Immature natural killer cell (primary cell): ENCODE measurements around the gene PACS1. TPM values are rescaled to one million over a fixed set of nuclear protein-coding genes. Genes with fewer than 3 reads are reported as not detected.
"Not testable (repeated sequence)": the region's sequence is repeated elsewhere in the genome, so short reads cannot be mapped to it uniquely, and the experiment has no call there.

Experiments
- DNase-seq, 3 donors: peaks; one replicate each; pipeline ENCODE4 v3.0.0; 2022; ENCODE audit warnings: mixed read lengths in 1 of 3
- H3K27ac Mint-ChIP-seq, 6 donors: one replicate each; pipeline ENCODE4 v1.8.0; 2020; ENCODE audit warnings: mixed read lengths in 6 of 6, mild to moderate bottlenecking in 5 of 6, inconsistent platforms in 4 of 6, moderate library complexity in 3 of 6
- H3K27me3 Mint-ChIP-seq, 3 donors: one replicate each; pipeline ENCODE4 v1.8.0; 2020 to 2021; ENCODE audit warnings: low read depth in 3 of 3, mild to moderate bottlenecking in 3 of 3, mixed read lengths in 3 of 3, moderate library complexity in 3 of 3, inconsistent platforms in 1 of 3
- H3K36me3 Mint-ChIP-seq, 3 donors: one replicate each; pipeline ENCODE4 v1.8.0; 2020; ENCODE audit warnings: mixed read lengths in 3 of 3, inconsistent platforms in 2 of 3, mild to moderate bottlenecking in 2 of 3
- H3K4me1 Mint-ChIP-seq, 2 donors: one replicate each; pipeline ENCODE4 v1.8.0; 2020; ENCODE audit warnings: inconsistent platforms in 2 of 2, mild to moderate bottlenecking in 2 of 2, mixed read lengths in 2 of 2, moderate library complexity in 1 of 2
- H3K4me3 Mint-ChIP-seq, 5 donors: one replicate each; pipeline ENCODE4 v1.8.0; 2020; ENCODE audit warnings: mild to moderate bottlenecking in 5 of 5, mixed read lengths in 5 of 5, inconsistent platforms in 3 of 5, moderate library complexity in 3 of 5
- H3K9me3 Mint-ChIP-seq, 6 donors: one replicate each; pipeline ENCODE4 v1.8.0; 2020; ENCODE audit warnings: mild to moderate bottlenecking in 6 of 6, mixed read lengths in 6 of 6, inconsistent platforms in 4 of 6, moderate library complexity in 3 of 6
- polyA plus RNA-seq, 3 donors: library from polyadenylated mRNA; unstranded; fragments of 300-500 nt; fragmentation: Illumina TruSeq; gene quantifications; one replicate each; pipeline ENCODE4 v1.2.3, GENCODE V29; 2021

The PACS1 gene
- polyA plus RNA-seq, 3 donors from 2014 or later, result 10.0 to 72.3 (median 23.9) TPM

DNA sequence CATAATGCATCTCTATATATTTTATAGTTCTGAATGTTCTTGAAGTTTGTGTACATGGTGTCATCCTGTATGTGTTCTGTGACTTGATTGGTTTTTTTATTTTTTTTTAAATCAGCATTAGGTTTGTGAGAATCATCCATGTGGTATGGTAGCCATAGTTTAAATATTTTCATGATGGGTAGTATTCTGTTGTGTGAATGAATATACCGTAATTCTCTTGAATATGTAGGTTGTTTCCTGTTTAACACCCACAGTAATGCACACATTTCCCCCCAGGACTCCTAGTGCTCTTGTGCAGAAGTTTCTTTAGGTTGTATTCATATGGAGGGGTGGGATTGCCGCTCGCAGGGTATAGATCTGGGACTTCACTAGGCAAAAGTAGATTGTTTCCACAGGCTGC, 2.0 kb downstream of the PACS1 start:
- H3K27ac Mint-ChIP-seq, result peak overlapping the region; percentile 85 to 95 (median 90)
- H3K4me3 Mint-ChIP-seq, result peak overlapping the region; percentile 90 to 95 (median 93)
- peaks cover 4 to 12% (median 6%) of the 10 kb centered on the region in 3 donors for H3K36me3 Mint-ChIP-seq
- peaks cover 52 to 65% of the 10 kb centered on the region in 2 donors for H3K4me1 Mint-ChIP-seq
- H3K9me3 Mint-ChIP-seq, result no peaks in the 10 kb centered on the region
- no peak for DNase-seq
- H3K27me3 Mint-ChIP-seq, result peaks cover 7 to 22% (median 7%) of the 10 kb centered on the region in 3 donors

DNA sequence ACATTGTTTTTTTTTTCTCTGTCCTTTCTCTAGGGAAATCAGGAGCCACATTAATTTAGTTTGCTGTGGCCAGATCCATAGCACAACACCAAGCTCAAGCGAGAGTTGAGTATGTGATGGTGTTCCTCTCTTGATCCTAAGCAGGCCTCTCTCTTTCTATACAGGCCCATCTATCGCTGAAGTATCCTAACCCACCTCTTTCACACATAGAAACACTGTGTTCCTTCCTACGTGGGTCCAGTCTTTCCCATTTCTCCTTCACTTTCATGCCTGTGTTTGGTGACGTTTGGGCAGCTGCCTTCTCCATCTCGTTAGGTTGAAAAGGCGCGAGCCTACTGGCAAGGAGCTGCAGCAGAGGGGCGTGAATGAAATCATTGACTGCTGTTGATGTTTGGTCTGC, 2.4 kb downstream of the PACS1 start:
- Mint-ChIP-seq H3K4me3 (peak overlapping the region; percentile 90 to 95 (median 93)), H3K4me1 (peaks cover 50 to 68% of the 10 kb centered on the region in 2 donors), H3K36me3 (peaks cover 4 to 7% (median 6%) of the 10 kb centered on the region in 3 donors), H3K27ac (peak overlapping the region; percentile 85 to 95 (median 90)), H3K9me3 (no peaks in the 10 kb centered on the region), H3K27me3 (peaks cover 7 to 22% (median 7%) of the 10 kb centered on the region in 3 donors)
- DNase-seq, result no peak

DNA sequence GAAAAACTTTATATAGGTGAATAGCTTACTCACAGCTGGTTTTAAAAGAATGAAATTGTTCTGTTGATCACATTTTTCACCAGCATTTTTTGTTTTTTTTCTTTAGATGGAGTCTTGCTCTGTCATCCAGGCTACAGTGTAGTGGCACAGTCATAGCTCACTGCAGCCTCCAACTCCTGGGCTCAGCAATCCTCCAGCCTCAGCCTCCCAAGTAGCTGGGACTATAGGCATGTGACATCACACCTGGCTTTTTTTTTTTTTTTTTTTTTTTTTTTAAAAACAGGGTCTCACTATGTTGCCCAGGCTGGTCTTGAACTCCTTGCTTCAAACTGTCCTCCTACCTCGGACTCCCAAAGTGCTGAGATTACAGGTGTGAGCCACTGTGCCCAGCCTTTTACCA, 3.6 kb downstream of the PACS1 start:
- Mint-ChIP-seq H3K36me3 (peaks cover 12 to 15% (median 13%) of the 10 kb centered on the region in 3 donors), H3K27me3 (peaks cover 6 to 18% (median 7%) of the 10 kb centered on the region in 3 donors), H3K27ac (peak overlapping the region in 5 of 6 donors; percentile 28 to 95 (median 63)), H3K4me1 (peaks cover 48 to 69% of the 10 kb centered on the region in 2 donors), H3K4me3 (no peak overlapping the region), H3K9me3 (no peaks in the 10 kb centered on the region)
- DNase-seq, result no peak

DNA sequence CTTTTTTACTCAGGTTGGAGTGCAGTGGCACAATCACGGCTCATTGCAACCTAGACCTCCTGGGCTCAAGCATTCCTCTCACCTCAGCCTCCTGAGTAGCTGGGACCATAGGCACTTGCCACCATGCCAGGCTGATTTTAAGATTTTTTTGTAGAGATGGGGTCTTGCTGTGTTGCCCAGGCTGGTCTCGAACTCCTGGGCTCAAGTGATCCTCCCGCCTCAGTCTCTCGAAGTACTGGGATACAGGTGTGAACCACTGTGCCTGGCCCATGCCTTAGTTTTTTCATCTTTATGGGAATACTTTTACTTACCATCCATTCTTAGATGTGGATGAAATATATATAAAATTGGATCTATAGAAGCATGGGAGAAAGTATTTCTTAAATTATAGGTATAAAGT, 5.2 kb downstream of the PACS1 start:
- Mint-ChIP-seq H3K9me3 (no peaks in the 10 kb centered on the region), H3K27ac (no peak overlapping the region), H3K27me3 (peaks cover 3 to 9% (median 6%) of the 10 kb centered on the region in 3 donors), H3K36me3 (peaks cover 12 to 22% (median 13%) of the 10 kb centered on the region in 3 donors), H3K4me3 (no peak overlapping the region), H3K4me1 (peaks cover 55 to 74% of the 10 kb centered on the region in 2 donors)
- DNase-seq, result no peak

DNA sequence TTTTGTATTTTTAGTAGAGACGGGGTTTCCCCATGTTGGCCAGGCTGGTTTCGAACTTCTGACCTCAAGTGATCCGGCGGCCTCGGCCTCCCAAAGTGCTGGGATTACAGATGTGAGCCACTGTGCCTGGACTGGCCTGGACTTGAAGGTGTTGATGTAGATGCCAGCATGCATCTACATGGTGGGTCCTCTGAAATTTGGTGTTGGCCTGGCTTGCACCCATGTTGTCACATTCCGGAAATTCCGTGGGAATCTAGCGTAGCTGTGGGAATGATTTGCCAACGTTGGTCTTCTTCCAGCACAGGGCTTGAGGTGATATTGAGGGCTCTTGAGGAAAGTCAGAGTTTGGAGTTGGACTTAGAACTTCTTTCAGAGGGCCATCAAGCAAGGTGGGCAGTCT, 6.5 kb downstream of the PACS1 start:
- Mint-ChIP-seq H3K27ac (peak overlapping the region in 2 of 6 donors; percentile 14 to 17), H3K27me3 (peaks cover 0 to 3% (median 2%) of the 10 kb centered on the region in 3 donors), H3K4me1 (peaks cover 61 to 80% of the 10 kb centered on the region in 2 donors), H3K36me3 (peaks cover 12 to 22% (median 13%) of the 10 kb centered on the region in 3 donors), H3K4me3 (no peak overlapping the region), H3K9me3 (no peaks in the 10 kb centered on the region)
- no peak for DNase-seq

DNA sequence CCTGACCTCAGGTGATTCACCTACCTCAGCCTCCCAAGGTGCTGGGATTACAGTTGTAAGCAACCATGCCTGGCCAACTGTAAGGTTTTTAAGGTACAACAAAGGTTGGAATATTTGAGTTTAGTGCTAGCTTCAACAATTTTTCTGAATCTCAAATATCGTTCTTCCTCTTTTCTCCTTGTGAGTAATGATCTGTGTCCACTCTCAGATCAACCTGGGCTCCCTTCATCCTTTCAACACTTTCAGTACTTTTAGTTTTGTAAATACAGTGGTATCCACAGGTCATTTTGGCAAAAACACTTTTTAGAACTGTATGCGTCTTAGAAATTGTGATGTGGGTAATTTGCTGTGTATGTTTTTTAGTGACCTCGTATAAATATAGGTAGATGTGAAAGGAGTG, 7.9 kb downstream of the PACS1 start:
- peaks cover 58 to 78% of the 10 kb centered on the region in 2 donors for H3K4me1 Mint-ChIP-seq
- no peak overlapping the region for H3K4me3 Mint-ChIP-seq
- H3K9me3 Mint-ChIP-seq, result no peaks in the 10 kb centered on the region
- H3K27ac Mint-ChIP-seq, result peak overlapping the region in 4 of 6 donors; percentile 18 to 99 (median 90)
- no peak for DNase-seq
- peaks cover 12 to 22% (median 13%) of the 10 kb centered on the region in 3 donors for H3K36me3 Mint-ChIP-seq
- no peaks in the 10 kb centered on the region for H3K27me3 Mint-ChIP-seq

DNA sequence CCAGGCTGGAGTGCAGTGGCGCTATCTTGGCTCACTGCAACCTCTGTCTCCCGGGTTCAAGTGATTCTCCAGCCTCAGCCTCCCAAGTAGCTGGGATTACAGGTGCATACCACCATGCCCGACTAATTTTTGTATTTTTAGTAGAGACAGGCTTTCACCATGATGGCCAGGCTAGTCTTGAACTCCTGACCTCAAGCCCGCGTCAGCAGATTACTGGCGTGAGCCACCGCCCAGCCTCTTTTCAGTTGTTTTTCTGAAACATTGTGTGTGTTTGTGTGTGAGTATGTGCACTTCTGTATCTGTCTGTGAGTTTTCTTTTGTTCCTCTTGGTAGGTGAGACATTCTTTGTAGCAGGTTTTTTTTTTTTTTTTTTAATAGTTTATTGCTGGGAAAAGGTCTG, 8.9 kb downstream of the PACS1 start:
- peak overlapping the region; percentile 64 to 99 (median 84) for H3K27ac Mint-ChIP-seq
- not testable (repeated sequence) for H3K27me3 Mint-ChIP-seq, DNase-seq, H3K9me3 Mint-ChIP-seq
- H3K4me1 Mint-ChIP-seq, result peaks cover 63 to 78% of the 10 kb centered on the region in 2 donors
- H3K4me3 Mint-ChIP-seq, result peak overlapping the region in 1 of 5 donors; percentile 12
- peaks cover 8 to 22% (median 13%) of the 10 kb centered on the region in 3 donors for H3K36me3 Mint-ChIP-seq

DNA sequence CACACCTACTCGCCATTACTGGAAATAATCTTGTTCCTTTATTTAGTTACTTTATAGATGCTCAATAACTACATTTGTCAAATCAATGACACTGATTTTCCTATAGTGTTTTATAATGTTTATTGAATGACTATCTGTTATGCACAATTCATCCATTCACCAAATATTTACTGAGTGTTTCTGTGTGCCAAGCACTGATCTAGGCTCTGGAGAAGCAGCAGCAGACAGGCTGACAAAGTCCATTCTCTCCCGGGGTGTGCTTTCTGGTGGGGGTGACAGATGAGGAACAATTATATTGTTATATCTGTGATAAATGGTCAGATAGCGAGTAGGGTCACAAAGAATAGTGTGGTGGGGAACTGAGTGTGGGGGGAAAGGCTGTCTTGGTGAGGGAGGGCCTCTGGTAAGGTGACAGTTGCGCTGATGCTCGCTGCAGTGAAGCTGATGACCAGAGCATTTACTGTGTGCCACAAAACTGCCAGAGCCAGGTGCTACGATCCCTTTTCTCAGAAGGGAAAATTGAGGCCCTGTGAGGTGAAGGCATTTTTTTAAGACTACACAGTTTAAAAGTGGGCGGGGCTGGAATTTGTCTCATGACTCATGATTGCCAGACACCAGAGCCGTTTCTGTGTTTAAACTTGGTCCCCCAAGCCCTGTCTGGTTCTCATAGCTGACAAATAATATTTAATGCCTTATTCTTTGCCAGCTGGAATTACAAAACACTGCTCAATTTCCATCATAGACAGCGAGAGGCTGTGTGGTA, 10.2 kb downstream of the PACS1 start:
- no peaks in the 10 kb centered on the region for H3K9me3 Mint-ChIP-seq
- H3K27ac Mint-ChIP-seq, result peak overlapping the region; percentile 92 to 99 (median 96)
- peak in 2 of 3 donors; percentile 27 to 42 for DNase-seq
- H3K4me3 Mint-ChIP-seq, result peak overlapping the region; percentile 85 to 97 (median 92)
- peaks cover 0 to 1% (median 0%) of the 10 kb centered on the region in 3 donors for H3K27me3 Mint-ChIP-seq
- H3K4me1 Mint-ChIP-seq, result peaks cover 65 to 82% of the 10 kb centered on the region in 2 donors
- H3K36me3 Mint-ChIP-seq, result peaks cover 7 to 15% (median 8%) of the 10 kb centered on the region in 3 donors

DNA sequence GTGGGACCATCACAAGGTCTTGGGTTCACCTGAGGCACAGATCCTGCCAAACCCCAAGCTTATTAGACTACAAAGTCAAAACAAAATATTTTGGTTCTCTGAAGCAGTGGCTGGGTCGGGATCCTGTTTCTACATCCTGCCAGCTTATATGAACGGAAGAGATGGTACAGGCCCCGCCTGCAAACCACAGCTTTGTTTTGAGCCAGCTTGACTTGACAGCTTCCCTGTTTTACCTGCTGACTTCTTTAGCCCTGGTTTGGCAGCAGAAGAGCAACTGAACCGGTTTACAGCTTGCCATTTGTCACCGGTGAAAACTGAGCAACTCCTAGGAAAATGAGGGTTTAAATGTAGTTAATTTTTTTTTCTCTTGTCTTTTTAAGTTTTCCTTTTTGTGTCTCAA, 11.4 kb downstream of the PACS1 start:
- Mint-ChIP-seq H3K36me3 (peaks cover 7 to 15% (median 8%) of the 10 kb centered on the region in 3 donors), H3K4me1 (peaks cover 65 to 83% of the 10 kb centered on the region in 2 donors), H3K4me3 (peak overlapping the region; percentile 85 to 97 (median 92)), H3K27me3 (peaks cover 0 to 1% (median 0%) of the 10 kb centered on the region in 3 donors), H3K9me3 (no peaks in the 10 kb centered on the region), H3K27ac (peak overlapping the region; percentile 92 to 99 (median 96))
- peak; percentile 69 to 71 (median 69) for DNase-seq

DNA sequence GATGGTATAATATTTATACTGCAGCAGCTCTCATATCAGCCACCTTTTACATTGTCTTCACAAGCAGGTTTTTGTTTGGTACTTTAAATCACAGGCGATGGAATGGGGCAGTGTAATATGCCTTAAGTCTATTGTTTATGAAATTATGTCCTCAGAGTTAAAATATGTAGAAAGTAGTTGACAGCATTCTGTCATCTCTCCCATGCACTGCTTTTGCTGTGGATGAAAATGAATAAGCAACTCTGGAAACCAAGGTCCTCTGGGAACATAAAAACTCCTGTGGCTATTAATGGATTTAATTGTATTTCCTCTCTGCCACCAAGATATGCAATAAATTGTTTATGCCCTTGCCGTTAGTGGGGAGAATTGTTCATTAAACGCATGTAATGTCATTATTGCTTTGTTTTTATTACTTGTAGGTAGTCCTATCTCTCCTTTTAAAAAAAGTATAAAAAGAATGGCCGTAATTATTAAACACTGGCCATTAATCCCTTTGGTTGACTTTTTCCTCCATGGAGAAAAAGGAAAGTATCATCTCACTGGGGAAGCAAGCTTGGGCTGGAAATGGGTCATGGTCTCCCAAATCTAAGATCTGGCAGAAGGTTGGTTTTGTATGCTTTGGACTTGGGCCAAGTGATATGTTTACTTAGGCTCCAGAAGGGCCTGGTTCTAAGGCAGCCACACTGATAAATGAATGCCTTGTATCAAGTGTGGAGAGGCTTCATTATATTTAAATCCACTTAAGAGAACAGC, 13.1 kb downstream of the PACS1 start:
- Mint-ChIP-seq H3K36me3 (peaks cover 4 to 13% (median 6%) of the 10 kb centered on the region in 3 donors), H3K9me3 (no peaks in the 10 kb centered on the region), H3K27me3 (peaks cover 0 to 1% (median 0%) of the 10 kb centered on the region in 3 donors), H3K4me3 (peak overlapping the region in 3 of 5 donors; percentile 4 to 24 (median 17)), H3K4me1 (peaks cover 68 to 84% of the 10 kb centered on the region in 2 donors), H3K27ac (peak overlapping the region; percentile 29 to 95 (median 72))
- DNase-seq, result no peak

DNA sequence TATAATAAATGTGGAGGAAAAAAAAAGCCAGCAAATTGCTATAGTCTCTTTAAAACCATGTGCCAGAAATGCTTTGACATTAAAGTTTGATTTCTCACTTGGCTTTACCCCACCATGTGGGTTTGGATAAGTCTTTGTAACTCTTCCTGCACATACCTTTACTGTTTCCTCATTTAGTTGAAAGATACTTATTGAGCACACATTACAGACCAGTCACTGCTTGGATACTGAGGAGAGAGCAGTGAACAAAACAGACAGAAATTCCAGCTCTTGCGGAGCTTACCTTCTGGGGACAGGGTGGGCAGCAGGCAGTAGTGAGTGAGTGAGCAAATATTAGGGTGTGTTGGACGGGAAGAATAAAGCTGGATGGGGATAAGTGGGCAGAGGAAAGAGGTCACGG, 13.7 kb downstream of the PACS1 start:
- DNase-seq, result no peak
- Mint-ChIP-seq H3K4me1 (peaks cover 64 to 84% of the 10 kb centered on the region in 2 donors), H3K9me3 (no peaks in the 10 kb centered on the region), H3K27ac (peak overlapping the region; percentile 29 to 95 (median 76)), H3K4me3 (no peak overlapping the region), H3K36me3 (peaks cover 0 to 7% (median 0%) of the 10 kb centered on the region in 3 donors), H3K27me3 (peaks cover 0 to 3% (median 0%) of the 10 kb centered on the region in 3 donors)

DNA sequence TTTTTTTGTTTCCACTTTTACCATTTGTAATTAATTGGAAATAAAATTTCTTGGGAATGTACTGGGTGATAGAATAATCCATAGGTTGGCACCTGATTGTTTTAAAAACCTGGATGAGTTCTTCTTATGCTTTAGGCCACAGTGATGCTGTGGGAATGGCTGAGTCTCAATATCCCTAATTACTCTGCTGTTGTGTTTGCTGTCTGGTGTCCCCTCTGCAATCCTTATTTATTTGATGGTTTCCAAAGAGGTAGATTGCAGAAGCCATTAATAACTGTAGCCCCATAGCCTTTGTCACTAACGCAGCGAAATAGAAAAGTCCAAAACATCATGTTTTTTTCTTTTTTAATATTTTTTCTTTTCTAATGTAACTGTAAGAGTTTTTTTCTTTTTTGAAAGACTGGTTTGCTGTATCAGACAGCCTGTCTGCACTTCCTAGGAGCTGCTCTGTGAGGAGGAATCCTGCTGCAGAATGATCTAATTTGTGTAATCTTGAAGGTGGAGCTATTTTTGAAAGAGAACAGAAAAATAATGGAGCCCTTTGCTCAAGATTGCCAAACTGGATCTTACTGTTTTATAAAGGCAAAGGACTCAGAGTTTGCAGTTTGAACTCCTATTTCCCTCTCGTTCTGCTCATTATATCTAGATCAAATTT, 14.9 kb downstream of the PACS1 start:
- H3K9me3 Mint-ChIP-seq, result no peaks in the 10 kb centered on the region
- H3K4me3 Mint-ChIP-seq, result no peak overlapping the region
- peaks cover 0 to under 1% (median 0%) of the 10 kb centered on the region in 3 donors for H3K36me3 Mint-ChIP-seq
- no peak for DNase-seq
- peaks cover 52 to 79% of the 10 kb centered on the region in 2 donors for H3K4me1 Mint-ChIP-seq
- peak overlapping the region; percentile 46 to 95 (median 76) for H3K27ac Mint-ChIP-seq
- peaks cover 0 to 3% (median 0%) of the 10 kb centered on the region in 3 donors for H3K27me3 Mint-ChIP-seq
